ENCODE measurements around the gene SMPDL3A. TPM values are rescaled to one million over a fixed set of nuclear protein-coding genes. Genes with fewer than 3 reads are reported as not detected.
"Not testable (repeated sequence)": the region's sequence is repeated elsewhere in the genome, so short reads cannot be mapped to it uniquely, and the experiment has no call there.

SMPDL3A gene
- 1 to 10 TPM in 1 of 3 donors, under 1 TPM in 1, not detected in 1; 0.37 to 1.2 TPM for polyA plus RNA-seq

GRCh38 chr6:122789182-122790027 is at the start of gene SMPDL3A:
TSS of gene SMPDL3A (plus strand) at chr6:122789258. CDS start at chr6:122789347, 89 bp downstream.
- H3K9me3 Mint-ChIP-seq: no peaks in the 10 kb centered on the region
- H3K27me3 Mint-ChIP-seq (ENCODE audit: low read depth in 3 of 3): peaks cover 2 to 14% (median 11%) of the 10 kb centered on the region in 3 donors
- H3K36me3 Mint-ChIP-seq: no peaks in the 10 kb centered on the region
- peaks cover 18 to 25% of the 10 kb centered on the region in 2 donors for H3K4me1 Mint-ChIP-seq
- peak; percentile 1 to 17 (median 17) for DNase-seq
- H3K4me3 Mint-ChIP-seq: peak within 1 kb of the TSS; percentile 84 to 95 (median 89)
- peak within 1 kb of the TSS in 3 of 6 donors; percentile 22 to 54 (median 30) for H3K27ac Mint-ChIP-seq

DNA sequence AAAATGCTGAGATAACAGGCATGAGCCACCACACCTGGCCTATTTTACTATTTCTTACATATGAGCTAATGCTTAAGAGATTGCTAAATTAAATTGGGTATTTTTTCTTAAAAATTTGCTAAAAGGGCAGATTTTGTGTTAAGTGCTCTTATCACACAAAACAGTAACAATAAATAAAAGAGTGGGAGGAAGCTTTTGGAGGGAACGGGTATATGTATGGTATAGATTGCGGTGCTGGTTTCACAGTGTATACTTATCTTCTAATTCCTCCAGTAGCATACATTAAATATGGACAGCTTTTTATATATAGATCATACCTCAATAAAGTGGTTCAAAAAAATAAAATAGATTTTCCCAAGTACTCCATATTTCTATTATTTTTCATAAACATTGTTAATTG is 49.0 kb upstream of the SMPDL3A start:
- Mint-ChIP-seq H3K9me3 (peaks cover 0 to 1% (median 0%) of the 10 kb centered on the region in 6 donors), H3K4me1 (no peaks in the 10 kb centered on the region), H3K4me3 (no peak overlapping the region), H3K27ac (no peak overlapping the region), H3K36me3 (no peaks in the 10 kb centered on the region), H3K27me3 (ENCODE audit: low read depth in 3 of 3) (peaks cover 0 to 2% (median 0%) of the 10 kb centered on the region in 3 donors)
- DNase-seq: no peak

GRCh38 chr6:122740936-122741335 is 48.1 kb upstream of the SMPDL3A start:
- no peaks in the 10 kb centered on the region for H3K27me3 Mint-ChIP-seq (ENCODE audit: low read depth in 3 of 3)
- no peaks in the 10 kb centered on the region for H3K36me3 Mint-ChIP-seq
- H3K27ac Mint-ChIP-seq: no peak overlapping the region
- no peak overlapping the region for H3K4me3 Mint-ChIP-seq
- no peak for DNase-seq
- H3K9me3 Mint-ChIP-seq: peaks cover 0 to 1% (median 0%) of the 10 kb centered on the region in 6 donors
- H3K4me1 Mint-ChIP-seq: no peaks in the 10 kb centered on the region

DNA sequence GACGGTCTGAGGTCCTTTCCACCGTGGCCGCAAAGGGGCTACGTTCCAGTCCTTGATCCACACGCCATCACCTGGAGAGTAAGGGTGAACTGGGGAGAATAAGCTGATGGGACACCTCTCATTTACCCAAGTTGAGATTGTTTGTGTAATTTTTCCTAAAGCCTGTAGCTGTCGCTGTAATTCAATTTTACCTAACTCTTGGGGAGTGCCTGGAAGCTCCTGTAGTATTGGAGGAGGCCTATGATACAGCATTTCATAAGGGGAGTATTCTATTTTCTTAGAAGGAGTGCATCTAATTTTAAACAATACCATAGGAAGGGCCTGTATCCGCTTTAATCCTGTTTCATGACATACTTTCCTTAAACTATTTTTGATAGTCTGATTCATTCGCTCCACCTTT is 44.8 kb upstream of the SMPDL3A start:
- H3K4me1 Mint-ChIP-seq: peaks cover 12 to 14% of the 10 kb centered on the region in 2 donors
- H3K36me3 Mint-ChIP-seq; H3K27me3 Mint-ChIP-seq (ENCODE audit: low read depth in 3 of 3); H3K9me3 Mint-ChIP-seq; H3K4me3 Mint-ChIP-seq; H3K27ac Mint-ChIP-seq; DNase-seq: not testable (repeated sequence)

- peaks cover 14% of the 10 kb centered on the region in 2 donors for H3K4me1 Mint-ChIP-seq
- H3K36me3 Mint-ChIP-seq; DNase-seq; H3K27ac Mint-ChIP-seq; H3K4me3 Mint-ChIP-seq; H3K9me3 Mint-ChIP-seq; H3K27me3 Mint-ChIP-seq (ENCODE audit: low read depth in 3 of 3): not testable (repeated sequence)
Observed at GRCh38 chr6:122744856-122745255, 44.2 kb upstream of the SMPDL3A start.

GRCh38 chr6:122746688-122747087 is 42.4 kb upstream of the SMPDL3A start:
- no peak overlapping the region for H3K27ac Mint-ChIP-seq
- H3K27me3 Mint-ChIP-seq (ENCODE audit: low read depth in 3 of 3): no peaks in the 10 kb centered on the region
- H3K4me1 Mint-ChIP-seq: peaks cover 25 to 30% of the 10 kb centered on the region in 2 donors
- peaks cover 0 to 1% (median 0%) of the 10 kb centered on the region in 6 donors for H3K9me3 Mint-ChIP-seq
- no peak for DNase-seq
- H3K36me3 Mint-ChIP-seq: no peaks in the 10 kb centered on the region
- H3K4me3 Mint-ChIP-seq: no peak overlapping the region

GRCh38 chr6:122747573-122747972 is 41.5 kb upstream of the SMPDL3A start:
- no peaks in the 10 kb centered on the region for H3K36me3 Mint-ChIP-seq
- DNase-seq: no peak
- H3K27ac Mint-ChIP-seq: peak overlapping the region in 2 of 6 donors; percentile 20 to 30
- H3K27me3 Mint-ChIP-seq (ENCODE audit: low read depth in 3 of 3): no peaks in the 10 kb centered on the region
- peak overlapping the region in 1 of 5 donors; percentile 22 for H3K4me3 Mint-ChIP-seq
- H3K9me3 Mint-ChIP-seq: peaks cover 0 to 1% (median 0%) of the 10 kb centered on the region in 6 donors
- H3K4me1 Mint-ChIP-seq: peaks cover 33 to 39% of the 10 kb centered on the region in 2 donors

DNA sequence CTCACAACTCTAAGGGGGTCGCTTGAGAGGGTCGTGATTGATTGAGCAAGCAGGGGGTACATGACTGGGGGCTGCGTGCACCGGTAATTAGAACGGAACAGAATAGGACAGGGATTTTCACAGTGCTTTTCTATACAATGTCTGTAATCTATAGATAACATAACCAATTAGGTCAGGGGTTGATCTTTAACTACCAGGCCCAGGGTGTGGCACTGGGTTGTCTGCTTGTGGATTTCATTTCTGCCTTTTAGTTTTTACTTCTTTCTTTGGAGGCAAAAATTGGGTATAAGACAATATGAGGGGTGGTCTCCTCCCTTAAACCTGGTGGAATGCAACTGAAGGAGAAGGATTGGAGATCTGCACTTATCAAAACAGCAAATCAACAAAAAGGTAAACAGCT is 40.1 kb upstream of the SMPDL3A start:
- not testable (repeated sequence) for H3K4me3 Mint-ChIP-seq; H3K27me3 Mint-ChIP-seq (ENCODE audit: low read depth in 3 of 3); H3K9me3 Mint-ChIP-seq; DNase-seq; H3K36me3 Mint-ChIP-seq
- Mint-ChIP-seq H3K27ac (peak overlapping the region in 1 of 6 donors; percentile 41), H3K4me1 (peaks cover 35 to 41% of the 10 kb centered on the region in 2 donors)

GRCh38 chr6:122749451-122750050 is 39.5 kb upstream of the SMPDL3A start:
- Mint-ChIP-seq H3K27ac (no peak overlapping the region), H3K4me1 (peaks cover 35 to 41% of the 10 kb centered on the region in 2 donors), H3K9me3 (peaks cover 0 to 1% (median 0%) of the 10 kb centered on the region in 6 donors), H3K36me3 (no peaks in the 10 kb centered on the region), H3K27me3 (ENCODE audit: low read depth in 3 of 3) (no peaks in the 10 kb centered on the region), H3K4me3 (no peak overlapping the region)
- no peak for DNase-seq

DNA sequence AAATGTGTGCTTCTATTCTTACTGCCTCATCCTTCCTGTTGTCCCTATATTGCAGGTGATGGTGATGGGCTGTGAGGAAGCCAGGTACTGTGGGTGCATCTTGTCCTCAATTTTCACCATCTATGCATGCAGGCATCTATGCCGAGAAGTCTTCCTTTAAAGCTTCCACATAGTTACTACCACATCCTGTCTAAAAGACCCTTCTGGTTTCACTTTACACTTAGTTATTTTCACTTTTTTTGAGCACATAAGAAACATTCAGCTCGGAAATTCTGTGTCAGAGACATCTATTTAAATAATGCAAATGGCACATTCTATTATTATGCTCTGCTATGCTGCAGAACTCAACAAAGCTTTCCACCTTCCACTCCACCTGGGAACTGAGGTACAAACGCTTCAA is 37.7 kb upstream of the SMPDL3A start:
- peak; percentile 13 to 26 (median 24) for DNase-seq
- Mint-ChIP-seq H3K4me3 (peak overlapping the region; percentile 66 to 81 (median 78)), H3K4me1 (peaks cover 39 to 41% of the 10 kb centered on the region in 2 donors), H3K27ac (peak overlapping the region; percentile 73 to 91 (median 82)), H3K27me3 (ENCODE audit: low read depth in 3 of 3) (peaks cover 0 to 1% (median 0%) of the 10 kb centered on the region in 3 donors), H3K36me3 (no peaks in the 10 kb centered on the region), H3K9me3 (no peaks in the 10 kb centered on the region)

- H3K27me3 Mint-ChIP-seq (ENCODE audit: low read depth in 3 of 3): peaks cover 0 to 4% (median 3%) of the 10 kb centered on the region in 3 donors
- H3K27ac Mint-ChIP-seq: peak overlapping the region; percentile 4 to 87 (median 46)
- no peaks in the 10 kb centered on the region for H3K36me3 Mint-ChIP-seq
- H3K4me3 Mint-ChIP-seq: no peak overlapping the region
- peaks cover 34 to 36% of the 10 kb centered on the region in 2 donors for H3K4me1 Mint-ChIP-seq
- H3K9me3 Mint-ChIP-seq: no peaks in the 10 kb centered on the region
- no peak for DNase-seq
Observed at GRCh38 chr6:122752459-122752858, 36.6 kb upstream of the SMPDL3A start.

- peaks cover 27 to 29% of the 10 kb centered on the region in 2 donors for H3K4me1 Mint-ChIP-seq
- H3K9me3 Mint-ChIP-seq: no peaks in the 10 kb centered on the region
- no peak for DNase-seq
- H3K27ac Mint-ChIP-seq: peak overlapping the region in 5 of 6 donors; percentile 13 to 76 (median 30)
- H3K4me3 Mint-ChIP-seq: no peak overlapping the region
- H3K36me3 Mint-ChIP-seq: no peaks in the 10 kb centered on the region
- peaks cover 0 to 4% (median 3%) of the 10 kb centered on the region in 3 donors for H3K27me3 Mint-ChIP-seq (ENCODE audit: low read depth in 3 of 3)
Observed at GRCh38 chr6:122753000-122753687, 35.9 kb upstream of the SMPDL3A start.

- peaks cover 26 to 27% of the 10 kb centered on the region in 2 donors for H3K4me1 Mint-ChIP-seq
- no peaks in the 10 kb centered on the region for H3K36me3 Mint-ChIP-seq
- peaks cover 0 to 4% (median 3%) of the 10 kb centered on the region in 3 donors for H3K27me3 Mint-ChIP-seq (ENCODE audit: low read depth in 3 of 3)
- H3K27ac Mint-ChIP-seq: no peak overlapping the region
- no peaks in the 10 kb centered on the region for H3K9me3 Mint-ChIP-seq
- DNase-seq: no peak
- no peak overlapping the region for H3K4me3 Mint-ChIP-seq
Observed at GRCh38 chr6:122753688-122754056, 35.4 kb upstream of the SMPDL3A start.
